DMS153 treated with DMSO at 0.1 percent for 48 hours (cell line): ENCODE data around the gene PLXNA4.

ENCODE experiments used
- DNase-seq: peaks from one replicate; lab custom pipeline; 2025; ENCODE audit not compliant: unreplicated experiment; lab: John Stamatoyannopoulos, UW

PLXNA4 gene

GRCh38 chr7:132480534-132480933, 95.7 kb downstream of the PLXNA4 start:
- no peak for DNase-seq

GRCh38 chr7:132476541-132476940, 99.7 kb downstream of the PLXNA4 start:
- DNase-seq, result no peak

GRCh38 chr7:132475669-132476116, 100.6 kb downstream of the PLXNA4 start:
- DNase-seq, result no peak

DNA sequence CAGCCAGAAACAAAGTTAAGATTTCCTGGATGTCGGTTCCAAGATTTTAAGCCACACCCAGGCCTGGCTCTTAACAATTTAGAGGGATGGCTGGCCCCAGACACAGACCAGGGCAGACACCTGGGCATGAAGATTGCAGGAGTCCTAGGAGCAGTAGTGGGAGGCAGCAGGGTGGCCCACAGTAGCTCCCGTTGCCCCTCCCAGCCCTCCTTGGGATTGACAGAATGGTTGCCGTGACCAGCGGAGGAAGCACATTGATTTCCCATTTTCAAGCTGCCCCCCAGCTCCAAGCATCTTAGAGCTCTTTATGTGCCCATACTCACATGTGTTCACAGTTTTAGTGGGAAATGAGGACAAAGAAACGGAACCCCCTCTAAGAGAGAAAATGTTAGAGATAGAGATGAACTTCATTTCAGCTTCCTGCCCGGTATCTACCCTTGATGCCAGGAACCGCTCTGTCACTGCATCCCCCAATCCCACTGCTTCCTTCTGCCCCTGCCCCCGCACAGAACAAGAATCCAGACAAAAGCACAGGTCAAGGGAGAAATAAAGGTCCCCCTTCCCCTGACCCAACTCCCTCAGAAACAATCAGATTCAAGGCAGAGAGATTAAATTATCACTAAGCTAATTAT, 101.1 kb downstream of the PLXNA4 start:
- no peak for DNase-seq

DNA sequence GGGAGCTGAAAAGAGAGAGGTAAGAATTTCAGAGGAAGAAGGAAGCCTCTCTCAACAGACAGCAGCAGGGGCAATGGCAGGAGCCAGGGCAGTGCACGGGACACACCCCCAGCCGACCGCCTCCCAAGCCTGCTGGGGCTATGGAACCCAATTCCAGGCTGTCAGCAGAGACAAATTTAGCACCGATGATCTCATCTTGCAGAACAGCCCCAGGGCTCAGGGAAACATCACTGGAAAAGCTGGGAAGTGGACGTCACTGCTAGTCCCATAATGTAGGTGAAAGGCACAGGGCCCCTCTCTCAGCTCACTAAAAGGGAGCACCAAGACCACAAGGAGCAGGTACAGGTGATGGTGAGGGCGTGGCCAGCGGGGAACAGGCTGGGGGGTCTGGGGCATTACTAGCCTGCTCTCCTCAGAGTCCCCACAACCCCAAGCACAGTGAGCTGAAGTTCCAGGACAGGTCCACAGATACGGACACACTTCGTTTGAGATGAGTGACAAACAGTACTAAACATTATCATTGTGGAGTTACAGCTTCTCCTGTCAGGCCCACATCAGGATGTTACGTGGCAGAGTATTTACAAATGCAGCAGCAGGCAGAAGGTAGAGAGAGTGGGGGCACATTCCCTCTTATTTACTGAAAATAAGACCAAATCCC, 103.7 kb downstream of the PLXNA4 start:
- DNase-seq, result no peak

GRCh38 chr7:132471515-132471914, 104.8 kb downstream of the PLXNA4 start:
- DNase-seq, result peak; percentile 37

DNA sequence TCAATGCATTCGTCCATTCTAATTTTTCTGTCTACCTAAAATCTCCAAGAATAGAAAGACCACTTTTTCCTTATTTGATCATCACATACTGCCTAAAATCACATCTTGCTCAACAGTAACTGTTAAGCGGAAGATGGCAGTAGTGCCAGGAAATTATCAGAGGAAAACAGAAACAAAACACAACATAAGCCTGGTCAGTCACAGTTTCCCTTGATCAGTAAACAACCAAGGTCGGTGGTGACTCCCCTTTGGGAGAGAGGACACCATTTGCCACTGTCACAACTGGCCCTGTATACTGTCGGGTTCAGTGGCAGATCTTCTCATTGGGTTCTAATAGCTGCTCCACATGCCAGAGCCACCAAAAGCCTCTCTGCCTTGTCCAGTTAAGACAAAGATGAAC, 106.6 kb downstream of the PLXNA4 start:
- no peak for DNase-seq

DNA sequence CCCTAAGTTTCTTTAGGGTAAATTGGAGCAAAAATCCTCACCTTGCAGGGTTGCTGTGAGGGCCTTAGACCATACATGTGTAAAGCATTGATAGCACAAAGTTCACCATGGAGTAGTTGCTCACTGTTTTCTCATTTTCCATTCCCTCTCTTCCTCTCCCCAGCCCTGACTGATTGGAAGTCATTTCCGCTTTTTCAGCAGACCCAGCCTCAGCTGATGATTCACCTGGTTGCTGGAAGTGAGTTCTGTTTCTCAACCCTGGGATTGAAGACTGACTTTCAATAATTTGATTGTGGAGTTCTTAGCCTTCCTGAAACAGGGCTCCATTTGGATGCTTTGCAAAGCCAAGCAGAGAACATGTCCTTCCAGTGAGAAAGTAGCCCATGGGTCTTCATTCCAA, 107.0 kb downstream of the PLXNA4 start:
- no peak for DNase-seq

DNA sequence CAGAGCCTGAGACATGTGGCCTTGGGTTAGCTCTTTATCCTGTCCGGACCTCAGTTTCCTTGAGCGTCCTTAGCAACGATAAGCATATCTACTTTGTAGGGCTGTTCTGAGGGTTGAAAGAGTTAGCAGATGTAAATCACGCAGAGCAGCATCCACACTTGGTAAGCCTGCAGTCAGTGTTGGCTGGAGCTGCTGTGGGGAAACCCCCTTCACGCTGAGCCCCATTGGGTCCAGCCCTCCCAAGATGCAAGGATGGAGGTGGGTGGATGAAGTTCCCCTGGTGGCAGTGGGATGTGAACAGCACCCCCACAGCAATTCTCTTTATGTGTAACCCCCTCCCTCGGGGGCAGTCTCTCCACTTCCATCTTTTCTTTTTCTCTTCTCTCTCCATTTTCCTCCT, 109.9 kb downstream of the PLXNA4 start:
- DNase-seq, result no peak

DNA sequence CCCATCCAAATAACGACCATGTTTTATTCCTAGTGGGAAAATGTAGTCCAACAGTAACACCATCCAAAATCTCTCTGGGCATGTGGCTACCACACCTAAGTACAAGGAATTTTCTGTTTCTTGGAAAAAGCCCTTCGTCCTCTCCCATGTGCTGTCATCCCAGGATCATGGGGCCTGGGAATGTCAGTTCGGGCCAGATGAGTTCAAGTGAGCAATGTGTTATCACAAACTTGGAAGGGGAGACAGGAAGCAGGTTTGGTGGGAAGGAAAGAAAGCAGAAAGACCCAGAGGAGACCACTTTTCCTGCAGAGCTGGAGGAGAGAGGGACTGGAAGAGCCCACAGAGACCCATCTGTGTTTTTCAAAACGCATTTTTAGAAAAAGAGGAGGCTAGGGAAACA, 110.8 kb downstream of the PLXNA4 start:
- no peak for DNase-seq

DNA sequence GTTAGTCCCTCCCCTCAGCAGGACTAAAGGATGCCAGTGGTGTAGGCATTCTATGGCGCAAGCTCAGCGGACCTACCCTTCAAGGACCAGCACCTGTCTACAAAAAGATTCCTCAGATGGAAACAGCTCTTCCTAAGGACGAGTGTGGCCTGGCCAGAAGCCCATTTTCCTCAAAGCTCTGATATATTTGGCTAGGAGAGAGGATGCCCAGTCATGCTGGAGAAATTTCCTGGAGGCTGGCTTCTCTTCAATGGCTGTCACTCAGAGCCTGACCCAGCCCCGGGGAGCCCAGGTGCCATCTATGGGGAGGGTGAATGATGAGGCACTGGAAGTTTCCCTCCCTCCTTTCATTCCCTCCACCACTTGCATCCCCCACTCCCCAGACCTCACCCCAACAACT, 111.5 kb downstream of the PLXNA4 start:
- DNase-seq, result no peak

GRCh38 chr7:132463922-132464321, 112.3 kb downstream of the PLXNA4 start:
- DNase-seq, result no peak

DNA sequence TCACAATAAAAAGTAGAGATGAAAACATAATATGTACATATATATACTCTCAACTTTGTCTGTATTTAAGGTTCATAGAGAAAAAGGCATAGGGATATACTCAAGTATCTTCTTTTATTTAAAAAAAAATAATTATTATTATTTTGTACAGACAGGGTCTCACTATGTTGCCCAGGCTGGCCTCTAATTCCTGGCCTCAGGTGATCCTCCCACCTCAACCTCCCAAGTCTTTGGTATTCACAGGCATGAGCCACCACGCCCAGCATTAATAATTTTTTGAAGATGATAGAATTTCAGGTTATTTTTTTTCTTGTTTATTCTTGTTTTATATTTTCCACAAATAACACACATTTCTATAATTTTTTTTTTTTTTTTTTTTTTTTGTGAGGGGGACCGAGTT, 113.8 kb downstream of the PLXNA4 start:
- DNase-seq, result no peak

DNA sequence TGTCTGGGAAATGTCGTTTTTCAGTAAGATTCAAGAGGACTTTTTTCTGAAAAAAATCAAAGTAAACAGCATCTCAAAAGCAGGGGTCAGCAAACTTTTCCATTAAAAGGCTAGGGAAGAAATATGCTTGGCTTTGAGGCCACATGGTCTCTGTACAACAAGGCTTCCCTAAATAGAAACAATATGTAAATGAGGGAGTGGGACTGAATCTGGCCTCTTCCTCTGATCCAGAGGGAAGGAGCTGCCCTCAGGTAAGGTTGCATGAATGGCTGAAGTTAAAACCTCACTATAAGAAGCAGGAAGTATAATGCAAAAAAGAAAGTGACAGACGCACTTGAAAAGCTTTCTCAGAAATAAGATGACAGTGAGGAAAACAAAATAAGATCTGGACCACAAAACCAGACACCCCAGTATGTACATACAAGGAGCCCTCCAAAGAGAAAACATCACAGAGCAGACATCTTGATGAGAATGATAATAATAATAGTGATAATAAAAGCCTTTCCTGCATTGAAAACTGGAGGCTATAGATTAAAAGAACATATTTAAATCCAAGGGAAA, 115.2 kb downstream of the PLXNA4 start:
- no peak for DNase-seq

GRCh38 chr7:132458729-132459128, 117.5 kb downstream of the PLXNA4 start:
- DNase-seq, result no peak

DNA sequence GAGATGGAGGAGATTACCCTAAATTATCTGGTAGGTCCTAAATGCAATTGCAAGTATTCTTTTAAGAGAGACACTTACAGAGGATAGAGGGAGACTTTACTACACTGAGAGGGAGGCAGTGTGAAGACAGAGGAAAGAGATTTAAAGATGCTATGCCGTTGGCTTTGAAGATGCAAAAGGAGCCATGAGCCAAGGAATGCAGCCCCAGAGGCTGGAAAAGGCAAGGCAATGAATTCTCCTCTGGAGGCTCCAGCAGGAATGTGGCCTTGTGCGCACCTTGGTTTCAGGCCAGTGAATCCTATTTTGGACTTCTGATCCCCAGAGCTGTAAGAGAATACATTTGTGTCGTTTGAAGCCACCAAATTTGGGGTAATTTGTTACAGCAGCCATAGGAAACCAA, 118.6 kb downstream of the PLXNA4 start:
- no peak for DNase-seq

DNA sequence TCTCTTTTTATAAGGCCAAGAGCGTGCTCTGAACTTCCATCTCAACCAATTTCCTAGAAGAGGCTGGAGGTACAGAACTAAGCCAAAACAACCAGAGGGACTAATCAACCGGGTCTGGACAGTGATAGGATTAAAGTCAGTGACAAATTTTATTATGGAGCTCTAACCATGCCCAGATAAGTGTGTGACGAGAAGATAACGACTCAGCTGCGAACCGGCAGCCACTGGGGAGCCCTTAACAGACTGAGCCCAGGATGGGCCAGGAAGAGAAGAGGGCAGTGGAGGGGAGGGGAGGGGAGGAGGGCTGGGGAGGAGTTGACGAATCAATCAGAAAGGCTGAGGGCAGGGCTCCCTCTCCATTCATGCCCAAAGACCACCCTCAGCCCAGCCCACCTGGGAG, 119.9 kb downstream of the PLXNA4 start:
- DNase-seq, result no peak

- no peak for DNase-seq
Observed at GRCh38 chr7:132455378-132455777, 120.9 kb downstream of the PLXNA4 start.

GRCh38 chr7:132453826-132454225, 122.4 kb downstream of the PLXNA4 start:
- DNase-seq, result no peak

GRCh38 chr7:132451161-132451560, 125.1 kb downstream of the PLXNA4 start:
- DNase-seq, result no peak

DNA sequence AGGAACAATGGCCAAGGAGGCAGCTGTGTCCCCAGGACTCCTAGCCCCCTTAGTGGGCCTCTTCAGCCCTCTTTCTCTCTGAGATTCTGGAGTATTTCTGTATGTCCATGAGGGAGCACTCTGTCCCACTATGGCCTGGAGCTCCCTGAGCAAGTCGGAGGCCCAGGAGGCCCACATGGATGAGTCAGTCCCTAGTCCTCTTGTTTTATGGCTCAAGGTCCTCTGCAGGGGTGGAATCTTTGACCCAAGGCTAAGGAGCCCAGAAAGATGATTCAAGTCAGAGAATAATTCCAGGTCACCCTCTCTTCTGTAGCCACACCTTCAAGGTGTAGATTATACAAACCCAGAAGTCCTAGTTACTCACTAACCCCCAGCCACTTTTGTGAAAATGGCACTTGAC, 125.6 kb downstream of the PLXNA4 start:
- no peak for DNase-seq

DNA sequence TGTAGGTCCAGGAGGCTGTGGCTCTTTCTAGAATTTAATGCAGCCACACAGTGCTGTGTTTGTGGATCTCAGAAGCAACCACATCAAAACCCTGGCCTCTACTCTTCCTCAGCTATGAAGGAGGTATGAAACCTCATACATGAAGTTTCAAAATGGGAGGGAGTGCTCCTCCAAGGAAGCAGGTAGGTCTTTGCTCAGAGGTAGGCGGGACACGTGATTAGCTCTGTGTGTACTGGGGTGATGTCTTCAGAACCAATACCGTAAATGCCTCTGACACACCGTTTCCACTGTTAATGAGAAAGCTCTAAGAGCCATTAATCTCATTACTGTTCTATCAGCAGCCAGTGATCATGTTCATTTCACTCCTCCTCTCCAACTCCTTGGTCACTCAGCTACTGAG, 126.1 kb downstream of the PLXNA4 start:
- DNase-seq, result no peak
